CD14-positive monocyte (primary cell): Measurements from ENCODE around the gene AIF1. TPM values are rescaled to one million over a fixed set of nuclear protein-coding genes. Genes with fewer than 3 reads are reported as not detected.
A peak's percentile ranks its signal among the peaks of the same experiment; 100 is the strongest.

Source experiments
- DNase-seq, 3 donors: peaks; one replicate each; pipeline ENCODE4 v3.0.0-alpha.2; 2011 to 2022
- H2AFZ ChIP-seq: 2 replicates; pipeline ENCODE4 v1.6.0; 2012; ENCODE audit warnings: mild to moderate bottlenecking, low read depth, low read length, inconsistent platforms; ENCODE audit not compliant: insufficient read depth, poor library complexity, severe bottlenecking
- H3K27ac ChIP-seq, 2 donors: 1 replicate in 1 of 2; 2 replicates in 1 of 2; pipeline ENCODE4 v1.5.1; 2012 to 2013; ENCODE audit warnings: low read length in 2 of 2, control low read depth in 1 of 2, inconsistent platforms in 1 of 2, low read depth in 1 of 2, mild to moderate bottlenecking in 1 of 2
- H3K27me3 ChIP-seq, 2 donors: one replicate each; pipeline versions ENCODE4 v1.6.0 to v1.6.1; 2011 to 2013; ENCODE audit warnings: low read length in 2 of 2; ENCODE audit not compliant: control insufficient read depth in 2 of 2, insufficient read depth in 2 of 2
- H3K36me3 ChIP-seq, 2 donors: replicated peaks in 1 of 2; 1 replicate in 1 of 2; 2 replicates in 1 of 2; pipeline versions ENCODE4 v1.5.1 to v1.6.1; 2012 to 2013; ENCODE audit warnings: low read length in 2 of 2, control low read depth in 1 of 2, inconsistent platforms in 1 of 2, mild to moderate bottlenecking in 1 of 2; ENCODE audit not compliant: insufficient read depth in 2 of 2, control insufficient read depth in 1 of 2
- H3K4me1 ChIP-seq, 2 donors: 1 replicate in 1 of 2; 2 replicates in 1 of 2; pipeline versions ENCODE4 v1.5.1 to v1.6.1; 2012 to 2013; ENCODE audit warnings: low read length in 2 of 2, control low read depth in 1 of 2, inconsistent platforms in 1 of 2, mild to moderate bottlenecking in 1 of 2, moderate library complexity in 1 of 2; ENCODE audit not compliant: insufficient read depth in 2 of 2, control insufficient read depth in 1 of 2
- H3K4me2 ChIP-seq: replicated peaks from 2 replicates; pipeline ENCODE3; 2012; ENCODE audit warnings: low read length, moderate library complexity, mild to moderate bottlenecking; ENCODE audit not compliant: poor library complexity, severe bottlenecking; ENCODE audit errors: extremely low read depth
- H3K4me3 ChIP-seq, 3 experiments: fragments of 200-600 bp in 1 of 3; sonication (generic) in 1 of 3; replicated peaks in 1 of 3; 1 replicate in 2 of 3; 2 replicates in 1 of 3; pipeline ENCODE4 v1.5.1; 2011 to 2013; ENCODE audit warnings: low read length in 3 of 3, mild to moderate bottlenecking in 3 of 3, control low read depth in 2 of 3, low read depth in 2 of 3, inconsistent platforms in 1 of 3, moderate library complexity in 1 of 3
- H3K79me2 ChIP-seq: 2 replicates; pipeline ENCODE4 v1.6.0; 2012; ENCODE audit warnings: mild to moderate bottlenecking, control low read depth, inconsistent platforms, low read length, moderate library complexity; ENCODE audit not compliant: insufficient read depth
- H3K9ac ChIP-seq: 2 replicates; pipeline ENCODE4 v1.6.0; 2017; ENCODE audit warnings: low read length, mild to moderate bottlenecking; ENCODE audit not compliant: insufficient read depth, poor library complexity, severe bottlenecking
- H3K9me3 ChIP-seq, 2 donors: replicated peaks in 1 of 2; 1 replicate in 1 of 2; 2 replicates in 1 of 2; pipeline versions ENCODE4 v1.5.1 to v1.6.1; 2012 to 2013; ENCODE audit warnings: low read length in 2 of 2, control low read depth in 1 of 2; ENCODE audit not compliant: control insufficient read depth in 1 of 2, insufficient read depth in 1 of 2
- H4K20me1 ChIP-seq: 2 replicates; pipeline ENCODE4 v1.6.0; 2012; ENCODE audit warnings: mild to moderate bottlenecking, low read length, control low read depth, moderate library complexity; ENCODE audit not compliant: insufficient read depth
- H3K27ac Mint-ChIP-seq, 7 donors: one replicate each; pipeline ENCODE4 v1.8.0; 2020; ENCODE audit warnings: mild to moderate bottlenecking in 7 of 7, mixed read lengths in 7 of 7, moderate library complexity in 6 of 7, inconsistent platforms in 2 of 7
- H3K27me3 Mint-ChIP-seq, 3 donors: one replicate each; pipeline ENCODE4 v1.8.0; 2021 to 2022; ENCODE audit warnings: low read depth in 3 of 3, mild to moderate bottlenecking in 3 of 3, mixed read lengths in 3 of 3, moderate library complexity in 3 of 3, inconsistent platforms in 1 of 3
- H3K36me3 Mint-ChIP-seq, 2 donors: one replicate each; pipeline ENCODE4 v1.8.0; 2020; ENCODE audit warnings: mixed read lengths in 2 of 2, inconsistent platforms in 1 of 2, mild to moderate bottlenecking in 1 of 2
- H3K4me1 Mint-ChIP-seq: one replicate; pipeline ENCODE4 v1.8.0; 2020; ENCODE audit warnings: mild to moderate bottlenecking, mixed read lengths
- H3K4me3 Mint-ChIP-seq, 2 donors: one replicate each; pipeline ENCODE4 v1.8.0; 2020; ENCODE audit warnings: mild to moderate bottlenecking in 2 of 2, mixed read lengths in 2 of 2, moderate library complexity in 1 of 2
- H3K9me3 Mint-ChIP-seq, 7 donors: one replicate each; pipeline ENCODE4 v1.8.0; 2020 to 2022; ENCODE audit warnings: mixed read lengths in 7 of 7, mild to moderate bottlenecking in 6 of 7, moderate library complexity in 6 of 7, inconsistent platforms in 2 of 7
- whole genome bisulfite sequencing: methylation state at CpG from one replicate; pipeline ENCODE4 v1.1.5; 2013; ENCODE audit warnings: missing lambda C conversion rate; ENCODE audit not compliant: insufficient coverage; 5-methylcytosine and 5-hydroxymethylcytosine counted together
- intact Hi-C, 2 donors: fragments of 100-400 bp; cut with micrococcal nuclease; formaldehyde crosslinking; loops; one replicate each; pipeline versions ENCODE4 v1.15.0 to v1.15.1; 2023
- polyA plus RNA-seq, 3 donors: library from polyadenylated mRNA; depleted of rRNA in 1 of 3; unstranded in 2 of 3; stranded (reverse) in 1 of 3; fragments of 300-500 nt in 2 of 3; fragments of >200 nt in 1 of 3; fragmentation: Illumina TruSeq in 2 of 3; gene quantifications; 1 replicate in 2 of 3; 2 replicates in 1 of 3; pipeline ENCODE4 v1.2.3, GENCODE V29; 2012 to 2021
- TF ChIP-seq, protein P1 (sequence below): fragments of 200-600 bp; IDR thresholded peaks from one replicate; pipeline ENCODE4 v1.8.0; 2022; ENCODE audit warnings: antibody characterized with exemption, mild to moderate bottlenecking

Gene AIF1
- polyA plus RNA-seq, 3 donors: 952 to 2,310 (median 2,275) TPM

- 91% methylated on average over 14 of the region's 27 CpGs for WGBS
- Histone ChIP-seq H3K4me1 (no peaks in the 10 kb centered on the region), H3K9ac (no peak overlapping the region), H3K4me3 (no peak overlapping the region), H3K79me2 (peaks cover 15% of the 10 kb centered on the region), H4K20me1 (peaks cover 94% of the 10 kb centered on the region), H3K36me3 (peaks cover 95 to 99% of the 10 kb centered on the region in 2 donors), H2AFZ (no peak overlapping the region), H3K27me3 (no peaks in the 10 kb centered on the region), H3K27ac (no peak overlapping the region), H3K9me3 (no peaks in the 10 kb centered on the region), H3K4me2 (no peak overlapping the region)
- DNase-seq: no peak
- Mint-ChIP-seq H3K4me3 (no peak overlapping the region), H3K9me3 (no peaks in the 10 kb centered on the region), H3K27me3 (no peaks in the 10 kb centered on the region), H3K36me3 (peaks cover 88 to 97% of the 10 kb centered on the region in 2 donors), H3K4me1 (no peaks in the 10 kb centered on the region), H3K27ac (peak overlapping the region in 5 of 7 donors; percentile 8 to 77 (median 59))
- intact Hi-C loops: no loop called here
- TF ChIP-seq, protein P1, sequence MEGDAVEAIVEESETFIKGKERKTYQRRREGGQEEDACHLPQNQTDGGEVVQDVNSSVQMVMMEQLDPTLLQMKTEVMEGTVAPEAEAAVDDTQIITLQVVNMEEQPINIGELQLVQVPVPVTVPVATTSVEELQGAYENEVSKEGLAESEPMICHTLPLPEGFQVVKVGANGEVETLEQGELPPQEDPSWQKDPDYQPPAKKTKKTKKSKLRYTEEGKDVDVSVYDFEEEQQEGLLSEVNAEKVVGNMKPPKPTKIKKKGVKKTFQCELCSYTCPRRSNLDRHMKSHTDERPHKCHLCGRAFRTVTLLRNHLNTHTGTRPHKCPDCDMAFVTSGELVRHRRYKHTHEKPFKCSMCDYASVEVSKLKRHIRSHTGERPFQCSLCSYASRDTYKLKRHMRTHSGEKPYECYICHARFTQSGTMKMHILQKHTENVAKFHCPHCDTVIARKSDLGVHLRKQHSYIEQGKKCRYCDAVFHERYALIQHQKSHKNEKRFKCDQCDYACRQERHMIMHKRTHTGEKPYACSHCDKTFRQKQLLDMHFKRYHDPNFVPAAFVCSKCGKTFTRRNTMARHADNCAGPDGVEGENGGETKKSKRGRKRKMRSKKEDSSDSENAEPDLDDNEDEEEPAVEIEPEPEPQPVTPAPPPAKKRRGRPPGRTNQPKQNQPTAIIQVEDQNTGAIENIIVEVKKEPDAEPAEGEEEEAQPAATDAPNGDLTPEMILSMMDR: no peak
Observed at GRCh38 chr6:31636698-31637596, 21.9 kb downstream of the AIF1 start.

- Histone ChIP-seq H4K20me1 (peaks cover 89% of the 10 kb centered on the region), H3K4me1 (no peaks in the 10 kb centered on the region), H3K9me3 (no peaks in the 10 kb centered on the region), H3K9ac (no peak overlapping the region), H3K27ac (peak overlapping the region in 1 of 2 donors; percentile 7), H3K4me3 (no peak overlapping the region), H2AFZ (no peak overlapping the region), H3K36me3 (peaks cover 94 to 99% of the 10 kb centered on the region in 2 donors), H3K27me3 (no peaks in the 10 kb centered on the region), H3K4me2 (no peak overlapping the region), H3K79me2 (peaks cover 5% of the 10 kb centered on the region)
- no peak for DNase-seq
- peaks cover 85 to 97% of the 10 kb centered on the region in 2 donors for H3K36me3 Mint-ChIP-seq
- intact Hi-C loops: no loop called here
- H3K4me3 Mint-ChIP-seq: no peak overlapping the region
- H3K9me3 Mint-ChIP-seq: no peaks in the 10 kb centered on the region
- H3K27me3 Mint-ChIP-seq: no peaks in the 10 kb centered on the region
- peak overlapping the region in 1 of 7 donors; percentile 3 for H3K27ac Mint-ChIP-seq
- H3K4me1 Mint-ChIP-seq: no peaks in the 10 kb centered on the region
- WGBS: 80% methylated on average over 4 of the region's 9 CpGs
- TF ChIP-seq, protein P1: no peak
Observed at GRCh38 chr6:31639043-31639442, 24.0 kb downstream of the AIF1 start.
